ENCODE results near the gene GH1. TPM values are rescaled to one million over a fixed set of nuclear protein-coding genes. Genes with fewer than 3 reads are reported as not detected.
A peak's percentile ranks its signal among the peaks of the same experiment; 100 is the strongest.
"Not testable (repeated sequence)": the region's sequence is repeated elsewhere in the genome, so short reads cannot be mapped to it uniquely, and the experiment has no call there.

GH1 gene
- not detected for total RNA-seq

DNA sequence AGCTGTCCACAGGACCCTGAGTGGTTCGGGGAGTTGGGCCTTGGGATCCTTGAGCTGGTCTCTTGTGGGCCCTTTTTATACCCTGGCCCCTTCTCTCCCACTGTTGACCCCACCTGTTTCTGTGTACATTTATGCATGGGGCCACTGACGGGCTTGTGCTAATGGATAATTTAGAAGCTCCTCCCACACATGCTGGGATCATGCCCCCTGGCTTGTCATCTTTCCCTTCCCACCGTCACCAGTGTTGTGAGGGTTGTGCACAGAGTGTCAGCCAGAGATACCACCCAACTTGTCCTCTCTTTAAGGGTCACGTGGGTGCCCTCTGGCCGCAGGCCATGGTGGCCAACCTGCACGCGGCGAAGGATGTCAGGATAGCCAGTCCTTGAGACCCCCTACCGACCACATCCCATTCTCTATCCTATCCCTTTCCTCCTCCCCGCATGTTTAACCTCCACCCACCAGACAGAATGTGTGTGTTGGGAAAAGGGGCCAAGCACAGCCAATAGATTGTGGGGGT lies at the start of gene GH1:
GH1 (minus strand) TSS at position 51 of the 517 bp plus-strand sequence. CDS start 63 bp downstream, outside the sequence.
- not testable (repeated sequence) for H3K36me3 ChIP-seq; H3K4me1 ChIP-seq; DNase-seq (ENCODE audit: low spot score in 2 of 2); H3K9me3 ChIP-seq; H3K27ac ChIP-seq; H3K27me3 ChIP-seq; H3K4me3 ChIP-seq
- intact Hi-C loops (cut with DNase I; ENCODE audit: low total_unique reads): loop anchor here (5.0 kb wide), 1 partner anchor 778 kb away; no protein-coding TSS in a partner anchor

DNA sequence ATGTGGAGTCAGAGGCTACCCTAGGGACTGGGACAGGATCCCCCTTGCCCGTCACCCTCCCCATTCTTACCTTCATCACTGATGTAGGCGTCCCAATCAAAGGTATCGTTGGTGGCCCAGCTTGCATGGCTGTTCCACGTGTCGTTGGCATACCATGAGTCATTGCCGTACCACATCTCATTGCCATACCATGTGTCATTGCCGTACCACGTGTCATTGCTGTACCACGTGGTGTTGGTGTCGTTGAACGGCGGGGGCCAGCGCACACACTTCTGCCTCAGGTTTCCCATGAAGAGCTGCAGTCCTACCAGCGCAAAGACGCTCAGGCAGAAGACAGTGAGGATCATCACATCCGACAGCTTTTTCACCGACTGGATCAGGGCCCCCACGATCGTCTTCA lies 49.3 kb upstream of the GH1 start:
- TF ChIP-seq, protein P1, sequence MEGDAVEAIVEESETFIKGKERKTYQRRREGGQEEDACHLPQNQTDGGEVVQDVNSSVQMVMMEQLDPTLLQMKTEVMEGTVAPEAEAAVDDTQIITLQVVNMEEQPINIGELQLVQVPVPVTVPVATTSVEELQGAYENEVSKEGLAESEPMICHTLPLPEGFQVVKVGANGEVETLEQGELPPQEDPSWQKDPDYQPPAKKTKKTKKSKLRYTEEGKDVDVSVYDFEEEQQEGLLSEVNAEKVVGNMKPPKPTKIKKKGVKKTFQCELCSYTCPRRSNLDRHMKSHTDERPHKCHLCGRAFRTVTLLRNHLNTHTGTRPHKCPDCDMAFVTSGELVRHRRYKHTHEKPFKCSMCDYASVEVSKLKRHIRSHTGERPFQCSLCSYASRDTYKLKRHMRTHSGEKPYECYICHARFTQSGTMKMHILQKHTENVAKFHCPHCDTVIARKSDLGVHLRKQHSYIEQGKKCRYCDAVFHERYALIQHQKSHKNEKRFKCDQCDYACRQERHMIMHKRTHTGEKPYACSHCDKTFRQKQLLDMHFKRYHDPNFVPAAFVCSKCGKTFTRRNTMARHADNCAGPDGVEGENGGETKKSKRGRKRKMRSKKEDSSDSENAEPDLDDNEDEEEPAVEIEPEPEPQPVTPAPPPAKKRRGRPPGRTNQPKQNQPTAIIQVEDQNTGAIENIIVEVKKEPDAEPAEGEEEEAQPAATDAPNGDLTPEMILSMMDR (IDR thresholded peaks at IDR 0.05): no peak
- TF ChIP-seq POLR2AphosphoS5 (IDR thresholded peaks at IDR 0.05) (no peak), POLR2A (IDR thresholded peaks at IDR 0.05) (no peak)
- no peaks in the 10 kb centered on the region for H3K27me3 ChIP-seq
- DNase-seq (ENCODE audit: low spot score in 2 of 2): no peak
- no peak overlapping the region for H3K4me3 ChIP-seq
- no peaks in the 10 kb centered on the region for H3K9me3 ChIP-seq
- H3K36me3 ChIP-seq: no peaks in the 10 kb centered on the region
- H3K27ac ChIP-seq: no peak overlapping the region
- H3K4me1 ChIP-seq: no peaks in the 10 kb centered on the region
- intact Hi-C loops (cut with DNase I; ENCODE audit: low total_unique reads): no loop called here

DNA sequence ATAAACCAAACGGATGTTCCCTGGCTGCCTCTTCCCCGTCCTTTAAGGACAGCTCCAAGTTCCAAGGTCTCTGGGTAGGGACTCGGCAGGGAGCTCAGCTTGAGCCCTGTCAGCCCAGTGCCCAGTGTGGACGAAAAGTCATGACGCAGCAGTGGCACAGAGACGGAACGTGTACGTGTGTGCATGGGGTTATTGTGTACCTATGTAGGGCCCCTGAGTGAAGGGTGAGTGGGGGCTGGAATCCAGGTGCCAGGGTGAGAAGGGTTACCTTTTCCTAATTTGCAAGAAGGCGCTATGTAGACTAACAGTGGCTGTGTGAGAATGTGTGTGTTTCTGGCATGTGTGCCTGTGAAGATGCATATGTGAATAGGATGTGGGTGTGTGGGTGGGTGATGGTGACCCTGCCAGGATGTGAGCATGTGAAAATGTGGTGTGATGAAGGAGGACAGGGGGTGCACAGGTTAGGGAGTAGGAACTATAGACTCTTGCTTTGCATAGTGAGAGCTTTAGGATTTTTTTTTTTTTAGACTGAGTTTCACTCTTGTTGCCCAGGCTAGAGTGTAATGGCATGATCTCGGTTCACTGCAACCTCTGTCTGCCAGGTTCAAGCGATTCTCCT lies 48.1 kb upstream of the GH1 start:
- Histone ChIP-seq H3K36me3 (no peaks in the 10 kb centered on the region), H3K27me3 (no peaks in the 10 kb centered on the region)
- intact Hi-C loops (cut with DNase I; ENCODE audit: low total_unique reads): no loop called here

DNA sequence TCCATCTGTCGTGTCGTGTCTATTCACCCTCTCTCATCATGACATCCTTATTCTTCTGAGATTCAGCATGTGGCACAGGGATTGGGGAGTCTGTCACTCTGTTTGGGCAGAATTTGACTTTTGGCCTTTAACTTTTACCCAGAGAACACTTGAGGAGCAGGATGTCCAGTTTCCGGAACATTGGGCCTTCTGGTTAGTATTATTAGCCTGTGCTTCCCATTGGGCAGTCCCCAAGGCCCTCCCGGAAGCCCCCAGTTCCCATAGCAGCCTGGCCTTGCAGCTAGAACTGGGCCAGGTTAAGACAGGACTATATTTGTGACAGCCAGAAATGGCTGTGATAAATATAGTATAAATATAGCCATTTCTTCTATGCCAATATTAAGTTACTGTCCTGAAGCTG lies 44.5 kb upstream of the GH1 start:
- peak in 1 of 3 donors; percentile 38 for TF ChIP-seq POLR2AphosphoS5 (IDR thresholded peaks at IDR 0.05)
- TF ChIP-seq, protein P1 (IDR thresholded peaks at IDR 0.05): no peak
- no peak for DNase-seq (ENCODE audit: low spot score in 2 of 2)
- Histone ChIP-seq H3K4me1 (no peaks in the 10 kb centered on the region), H3K27ac (peak overlapping the region; percentile 58 to 92), H3K36me3 (no peaks in the 10 kb centered on the region), H3K4me3 (no peak overlapping the region), H3K9me3 (no peaks in the 10 kb centered on the region), H3K27me3 (no peaks in the 10 kb centered on the region)
- intact Hi-C loops (cut with DNase I; ENCODE audit: low total_unique reads): loop anchor here (1.0 kb wide), 1 partner anchor 35 kb away; the partner anchor contains the start of gene PRR29

More for the DNA sequence above, 48.1 kb upstream of the GH1 start:
- no peak overlapping the region for H3K27ac ChIP-seq
- DNase-seq (ENCODE audit: low spot score in 2 of 2): no peak
- no peak overlapping the region for H3K4me3 ChIP-seq
- H3K9me3 ChIP-seq: no peaks in the 10 kb centered on the region
- H3K4me1 ChIP-seq: no peaks in the 10 kb centered on the region
- TF ChIP-seq, protein P1 (IDR thresholded peaks at IDR 0.05): no peak
- TF ChIP-seq POLR2AphosphoS5 (IDR thresholded peaks at IDR 0.05) (no peak), POLR2A (IDR thresholded peaks at IDR 0.05) (no peak)

- Histone ChIP-seq H3K4me3 (no peak overlapping the region), H3K4me1 (no peaks in the 10 kb centered on the region), H3K27me3 (no peaks in the 10 kb centered on the region), H3K36me3 (no peaks in the 10 kb centered on the region), H3K9me3 (no peaks in the 10 kb centered on the region), H3K27ac (peak overlapping the region; percentile 56 to 92)
- intact Hi-C loops (cut with DNase I; ENCODE audit: low total_unique reads): no loop called here
- DNase-seq (ENCODE audit: low spot score in 2 of 2): no peak
- TF ChIP-seq, protein P1 (IDR thresholded peaks at IDR 0.05): no peak
- no peak for TF ChIP-seq POLR2AphosphoS5 (IDR thresholded peaks at IDR 0.05)
- no peak for TF ChIP-seq POLR2A (IDR thresholded peaks at IDR 0.05)
These were observed 43.7 kb upstream of the GH1 start for GRCh38 chr17:63962298-63962744.
